DMS53 treated with DMSO at 0.1 percent for 48 hours (cell line): ENCODE measurements around the gene DYNC1I1.

Source experiments
- DNase-seq: peaks from one replicate; lab custom pipeline; 2025; ENCODE audit not compliant: unreplicated experiment; lab: John Stamatoyannopoulos, UW

Gene DYNC1I1

GRCh38 chr7:96016056-96016586 is 243.8 kb downstream of the DYNC1I1 start:
- no peak for DNase-seq

- no peak for DNase-seq
Observed at GRCh38 chr7:96016735-96017134, 244.4 kb downstream of the DYNC1I1 start.

GRCh38 chr7:96017877-96018276 is 245.5 kb downstream of the DYNC1I1 start:
- no peak for DNase-seq

- no peak for DNase-seq
Observed at GRCh38 chr7:96021568-96021967, 249.2 kb downstream of the DYNC1I1 start.

GRCh38 chr7:96023387-96023786 is 251.0 kb downstream of the DYNC1I1 start:
- DNase-seq, result no peak

GRCh38 chr7:96026010-96026409 is 253.7 kb downstream of the DYNC1I1 start:
- no peak for DNase-seq

GRCh38 chr7:96026611-96027010 is 254.3 kb downstream of the DYNC1I1 start:
- no peak for DNase-seq

GRCh38 chr7:96028729-96029128 is 256.4 kb downstream of the DYNC1I1 start:
- no peak for DNase-seq

GRCh38 chr7:96033009-96033598 is 260.8 kb downstream of the DYNC1I1 start:
- no peak for DNase-seq

GRCh38 chr7:96034940-96035727 is 262.8 kb downstream of the DYNC1I1 start:
- no peak for DNase-seq

GRCh38 chr7:96040250-96040772 is 268.0 kb downstream of the DYNC1I1 start:
- DNase-seq, result no peak

- DNase-seq, result no peak
Observed at GRCh38 chr7:96041171-96041570, 268.8 kb downstream of the DYNC1I1 start.

- no peak for DNase-seq
Observed at GRCh38 chr7:96045181-96045580, 272.8 kb downstream of the DYNC1I1 start.

GRCh38 chr7:96045919-96046318 is 273.6 kb downstream of the DYNC1I1 start:
- DNase-seq, result peak; percentile 66

- no peak for DNase-seq
Observed at GRCh38 chr7:96052289-96052688, 279.9 kb downstream of the DYNC1I1 start.

GRCh38 chr7:96052860-96053470 is 280.6 kb downstream of the DYNC1I1 start:
- no peak for DNase-seq

GRCh38 chr7:96055717-96056116 is 283.4 kb downstream of the DYNC1I1 start:
- no peak for DNase-seq

- peak; percentile 40 for DNase-seq
Observed at GRCh38 chr7:96059075-96059474, 286.7 kb downstream of the DYNC1I1 start.

- no peak for DNase-seq
Observed at GRCh38 chr7:96061009-96061408, 288.7 kb downstream of the DYNC1I1 start.

- DNase-seq, result no peak
Observed at GRCh38 chr7:96061844-96062243, 289.5 kb downstream of the DYNC1I1 start.

GRCh38 chr7:96067321-96067720 is 295.0 kb downstream of the DYNC1I1 start:
- DNase-seq, result no peak

GRCh38 chr7:96069401-96069800 is 297.0 kb downstream of the DYNC1I1 start:
- DNase-seq, result no peak
